Measurements from ENCODE around the gene DYRK2.

Gene DYRK2

DNA sequence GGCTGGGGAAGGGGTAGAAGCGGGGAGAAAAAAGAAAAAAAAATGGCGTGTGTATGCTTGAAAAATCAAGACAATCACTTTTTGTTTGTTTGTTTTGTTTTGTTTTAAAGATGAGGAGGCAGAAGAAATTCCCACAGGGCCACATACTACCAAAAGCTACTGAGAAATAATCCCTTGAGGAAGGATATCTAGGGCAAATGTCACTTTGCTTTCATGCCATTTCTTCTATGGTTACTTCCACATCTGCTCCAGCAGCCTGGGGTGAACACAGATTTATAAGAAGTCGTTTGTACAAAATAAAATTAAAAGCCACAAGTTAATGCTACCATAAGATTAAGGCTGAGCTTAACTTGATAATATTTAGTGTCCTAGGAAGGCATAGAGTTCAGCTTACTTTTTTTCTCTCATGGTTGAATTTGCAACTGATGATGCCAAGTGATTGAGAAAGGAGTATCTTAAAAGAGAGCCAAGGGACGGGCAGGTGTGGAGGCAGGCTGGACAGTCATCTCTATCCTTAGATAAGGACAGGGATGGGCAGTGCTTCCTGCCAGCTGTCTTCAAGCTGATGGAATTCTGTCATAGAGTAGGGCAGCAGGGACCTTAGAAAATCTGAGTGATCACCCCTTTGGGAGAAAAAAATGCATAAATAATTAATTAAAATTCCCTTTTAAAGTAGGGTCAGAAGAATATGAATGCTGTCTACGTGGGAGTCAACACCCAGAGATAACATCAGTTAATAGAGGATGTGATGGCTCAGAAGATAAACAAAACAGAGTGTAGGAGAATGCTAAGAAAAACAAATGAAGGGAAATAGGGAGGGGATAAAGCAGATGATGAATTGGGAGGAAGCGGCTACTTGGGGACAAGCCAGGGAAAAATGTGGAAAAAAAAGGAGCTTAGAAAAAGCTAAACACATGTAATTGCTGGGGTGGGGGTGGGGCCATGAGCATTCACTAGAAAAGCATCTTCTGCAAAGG is 57.1 kb downstream of the DYRK2 start:
- no peak for DNase-seq (ENCODE audit: low read depth)

DNA sequence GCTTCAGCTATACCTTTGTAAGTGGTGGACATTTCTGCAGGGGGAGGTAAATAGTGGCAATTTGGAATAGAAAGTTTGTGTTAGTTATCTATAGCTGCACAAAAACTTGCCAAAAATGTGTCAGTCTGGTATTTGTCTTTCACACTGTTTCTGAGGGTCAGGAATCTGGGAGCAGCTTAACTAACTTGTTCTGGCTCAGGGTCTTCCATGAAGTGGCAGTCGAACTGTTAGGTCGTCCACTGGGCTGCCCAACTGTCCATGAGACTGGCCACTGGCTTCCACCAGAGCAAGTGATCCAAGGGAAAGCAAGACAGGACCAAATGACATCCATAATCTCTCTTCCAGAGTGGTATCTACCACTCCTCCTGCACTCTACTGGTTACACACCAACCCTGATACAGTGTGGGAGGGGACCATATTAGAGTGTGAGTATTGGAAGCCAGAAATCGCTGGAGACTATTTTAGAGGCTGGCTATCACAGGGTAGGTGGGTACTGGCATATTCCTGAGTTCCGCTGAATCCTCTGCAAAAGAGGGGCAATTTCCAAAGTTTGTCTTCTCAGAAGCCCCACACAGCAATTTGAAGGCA is 60.9 kb downstream of the DYRK2 start:
- no peak for DNase-seq (ENCODE audit: low read depth)

DNA sequence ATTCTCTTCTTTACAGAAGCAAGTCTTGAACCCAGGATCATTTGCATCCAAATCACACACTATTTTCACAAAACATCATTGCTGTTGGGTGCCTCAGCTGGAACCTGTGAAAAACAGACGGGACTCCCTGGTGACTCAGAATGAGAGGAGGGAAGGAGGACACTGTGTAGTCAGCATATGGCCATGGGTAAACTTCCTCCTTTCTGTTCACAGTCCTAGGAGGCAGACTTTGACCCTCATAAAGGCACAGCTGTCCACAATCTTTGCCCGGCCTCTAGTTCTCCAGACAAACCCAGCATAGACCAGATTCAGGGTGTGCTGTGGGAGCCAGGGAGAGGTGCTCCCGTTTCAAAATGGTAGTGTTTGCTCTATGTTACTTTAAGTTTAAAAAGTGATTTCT is 62.0 kb downstream of the DYRK2 start:
- DNase-seq (ENCODE audit: low read depth), result no peak

DNA sequence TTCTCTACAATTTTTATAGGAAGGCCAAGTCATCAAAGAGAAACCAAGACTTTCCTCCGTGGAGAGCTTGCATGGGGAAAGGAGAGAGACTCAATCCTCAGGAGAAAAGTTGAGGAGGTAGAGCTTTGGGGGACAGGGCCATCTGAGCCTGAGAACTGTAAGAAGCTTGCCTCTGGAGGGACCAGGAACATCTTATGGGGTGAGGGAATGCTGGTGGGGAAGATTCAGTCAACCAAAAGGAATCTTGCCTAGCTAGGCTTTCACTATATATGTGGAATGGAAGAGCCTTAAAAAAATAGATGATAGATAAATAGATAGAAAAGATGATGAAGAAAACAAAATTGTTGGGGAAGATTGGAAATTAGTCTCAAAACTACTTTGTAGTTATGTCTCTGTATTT is 63.5 kb downstream of the DYRK2 start:
- no peak for DNase-seq (ENCODE audit: low read depth)

DNA sequence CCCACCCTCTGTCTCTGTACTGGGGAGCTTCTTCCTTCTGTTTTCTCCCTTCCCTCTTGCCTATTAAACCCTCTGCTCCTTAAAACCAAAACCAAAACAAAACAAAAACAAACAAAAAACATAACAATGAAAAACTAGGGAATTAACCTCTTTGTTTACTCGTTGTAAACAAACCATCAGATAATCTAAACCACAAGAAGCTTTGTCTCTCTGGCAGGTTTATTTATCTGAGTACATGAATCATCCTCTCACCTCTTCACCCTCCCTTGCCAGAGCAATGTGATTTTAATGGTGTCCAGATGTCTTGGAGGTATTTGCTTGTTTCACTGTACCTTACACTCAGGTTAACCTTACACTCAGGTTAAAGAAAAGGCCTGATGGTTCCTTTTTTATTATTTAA is 66.1 kb downstream of the DYRK2 start:
- no peak for DNase-seq (ENCODE audit: low read depth)
